ENCODE results near the gene CCDC185.

The CCDC185 gene

DNA sequence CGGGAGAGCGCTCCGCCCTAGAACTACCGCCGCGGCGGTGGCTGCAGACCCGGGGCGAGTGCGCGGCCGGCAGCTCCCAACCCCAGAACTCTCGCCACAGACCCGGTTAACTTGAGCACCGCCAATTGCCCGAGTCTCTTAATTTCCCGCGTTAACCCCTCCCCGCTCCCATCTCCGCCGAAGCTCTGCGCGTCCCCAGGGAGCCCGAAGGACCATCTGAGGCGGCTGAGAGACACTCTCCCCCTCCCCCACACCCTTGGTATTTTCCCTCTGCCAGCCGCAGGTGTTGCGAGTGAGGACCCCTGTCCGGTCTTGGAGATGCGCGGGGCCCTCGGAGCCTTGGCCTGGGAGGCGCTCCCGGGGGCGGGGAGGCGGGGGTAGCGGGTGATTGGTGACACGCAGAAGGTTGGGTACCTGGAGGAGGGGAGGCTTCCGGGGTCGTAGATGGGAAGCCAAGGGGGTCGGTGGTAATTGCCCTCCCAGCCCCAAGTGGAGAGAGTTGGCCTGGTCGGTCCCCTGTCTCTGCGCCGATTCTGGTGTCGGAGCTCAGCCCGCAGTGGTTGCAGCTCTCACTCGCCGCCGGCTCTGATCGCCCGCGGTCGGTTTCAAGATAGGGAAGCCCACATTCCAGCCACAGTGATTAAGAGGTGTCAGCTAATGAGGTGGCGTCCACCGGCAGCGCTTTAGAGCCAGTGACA lies 28.4 kb upstream of the CCDC185 start:
- H3K4me3 ChIP-seq (ENCODE audit: low read depth, low read length): no peak overlapping the region
- DNase-seq (ENCODE audit: low read depth): peak; percentile 12
- TF ChIP-seq, protein P1, sequence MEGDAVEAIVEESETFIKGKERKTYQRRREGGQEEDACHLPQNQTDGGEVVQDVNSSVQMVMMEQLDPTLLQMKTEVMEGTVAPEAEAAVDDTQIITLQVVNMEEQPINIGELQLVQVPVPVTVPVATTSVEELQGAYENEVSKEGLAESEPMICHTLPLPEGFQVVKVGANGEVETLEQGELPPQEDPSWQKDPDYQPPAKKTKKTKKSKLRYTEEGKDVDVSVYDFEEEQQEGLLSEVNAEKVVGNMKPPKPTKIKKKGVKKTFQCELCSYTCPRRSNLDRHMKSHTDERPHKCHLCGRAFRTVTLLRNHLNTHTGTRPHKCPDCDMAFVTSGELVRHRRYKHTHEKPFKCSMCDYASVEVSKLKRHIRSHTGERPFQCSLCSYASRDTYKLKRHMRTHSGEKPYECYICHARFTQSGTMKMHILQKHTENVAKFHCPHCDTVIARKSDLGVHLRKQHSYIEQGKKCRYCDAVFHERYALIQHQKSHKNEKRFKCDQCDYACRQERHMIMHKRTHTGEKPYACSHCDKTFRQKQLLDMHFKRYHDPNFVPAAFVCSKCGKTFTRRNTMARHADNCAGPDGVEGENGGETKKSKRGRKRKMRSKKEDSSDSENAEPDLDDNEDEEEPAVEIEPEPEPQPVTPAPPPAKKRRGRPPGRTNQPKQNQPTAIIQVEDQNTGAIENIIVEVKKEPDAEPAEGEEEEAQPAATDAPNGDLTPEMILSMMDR (IDR thresholded peaks at IDR 0.05; ENCODE audit: low read depth, low read length): no peak
- TF ChIP-seq POLR2A (IDR thresholded peaks at IDR 0.05; ENCODE audit: extremely low read depth, insufficient read length) (no peak), MYC (IDR thresholded peaks at IDR 0.05; ENCODE audit: low read depth, low read length) (no peak)
- TF ChIP-seq, protein P2, sequence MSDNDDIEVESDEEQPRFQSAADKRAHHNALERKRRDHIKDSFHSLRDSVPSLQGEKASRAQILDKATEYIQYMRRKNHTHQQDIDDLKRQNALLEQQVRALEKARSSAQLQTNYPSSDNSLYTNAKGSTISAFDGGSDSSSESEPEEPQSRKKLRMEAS (IDR thresholded peaks at IDR 0.05; ENCODE audit: low read depth, low read length): no peak

DNA sequence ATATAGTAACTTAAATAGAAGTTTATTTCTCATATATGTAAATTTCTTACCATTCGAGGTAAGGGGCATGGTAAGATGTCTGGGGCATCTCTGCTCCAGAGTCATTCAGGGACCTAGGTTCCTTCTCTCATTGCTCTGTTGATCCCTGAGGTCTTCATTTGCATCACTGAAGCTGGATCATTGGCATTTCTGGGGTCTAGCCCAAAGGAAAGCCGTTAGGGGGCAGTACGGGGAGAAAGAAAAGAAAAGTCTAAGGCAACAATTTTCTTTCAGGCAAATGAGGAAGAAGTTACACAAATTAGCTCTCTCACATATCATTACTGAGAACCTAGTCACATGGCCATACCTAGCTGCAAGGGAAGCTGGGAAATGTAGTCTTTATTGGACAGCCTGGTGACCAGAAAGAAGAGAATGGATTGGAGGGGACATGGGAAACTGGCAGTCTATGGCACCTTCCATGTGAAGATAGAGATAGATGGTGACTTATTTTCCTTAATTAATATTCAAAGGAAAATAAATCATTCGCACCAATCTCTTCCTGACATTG lies 19.1 kb upstream of the CCDC185 start:
- TF ChIP-seq, protein P1 (IDR thresholded peaks at IDR 0.05; ENCODE audit: low read depth, low read length): no peak
- TF ChIP-seq, protein P2 (IDR thresholded peaks at IDR 0.05; ENCODE audit: low read depth, low read length): no peak
- TF ChIP-seq POLR2A (IDR thresholded peaks at IDR 0.05; ENCODE audit: extremely low read depth, insufficient read length) (no peak), MYC (IDR thresholded peaks at IDR 0.05; ENCODE audit: low read depth, low read length) (no peak)
- no peak for DNase-seq (ENCODE audit: low read depth)
- H3K4me3 ChIP-seq (ENCODE audit: low read depth, low read length): no peak overlapping the region

DNA sequence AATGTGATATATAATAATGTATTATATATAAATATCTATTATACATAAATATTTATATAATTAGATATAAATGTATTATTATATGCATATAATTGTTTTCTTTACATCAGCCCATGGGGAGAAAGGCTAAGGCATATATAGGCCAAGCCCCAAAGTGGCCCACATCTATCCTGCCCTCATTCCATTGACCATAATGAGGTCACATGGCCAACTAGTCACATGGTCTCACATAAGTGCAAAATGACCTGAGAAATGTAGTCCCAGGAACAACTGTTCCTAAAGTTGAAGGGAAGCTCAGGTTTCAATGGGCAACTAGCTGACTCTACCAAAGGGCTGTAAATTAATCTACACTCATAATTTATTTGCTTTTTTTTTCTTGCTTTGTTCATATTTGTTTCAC lies 14.5 kb upstream of the CCDC185 start:
- no peak overlapping the region for H3K4me3 ChIP-seq (ENCODE audit: low read depth, low read length)
- TF ChIP-seq MYC (IDR thresholded peaks at IDR 0.05; ENCODE audit: low read depth, low read length) (no peak), POLR2A (IDR thresholded peaks at IDR 0.05; ENCODE audit: extremely low read depth, insufficient read length) (no peak)
- TF ChIP-seq, protein P2 (IDR thresholded peaks at IDR 0.05; ENCODE audit: low read depth, low read length): peak; percentile 18; the same call in 1 of the 2 replicates
- TF ChIP-seq, protein P1 (IDR thresholded peaks at IDR 0.05; ENCODE audit: low read depth, low read length): no peak
- no peak for DNase-seq (ENCODE audit: low read depth)

DNA sequence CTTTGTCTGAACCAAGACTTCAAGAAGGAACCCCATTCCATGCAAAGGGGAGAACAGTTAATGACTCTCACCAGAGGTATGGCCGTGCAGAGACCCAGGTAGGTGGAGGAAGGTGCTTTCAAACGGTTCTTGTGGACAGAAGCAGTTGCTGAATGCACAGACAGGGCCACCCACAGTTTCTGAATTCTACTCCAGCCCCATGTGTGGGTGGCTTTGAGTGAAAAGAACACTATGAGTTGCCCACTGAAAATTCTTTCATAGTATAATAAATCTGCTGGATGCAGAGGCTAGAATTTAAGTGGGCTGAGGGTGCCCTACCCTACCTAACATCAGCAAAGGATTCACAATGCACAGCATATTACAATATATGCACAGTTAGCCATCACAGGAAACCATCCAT lies 7.2 kb upstream of the CCDC185 start:
- TF ChIP-seq, protein P1 (IDR thresholded peaks at IDR 0.05; ENCODE audit: low read depth, low read length): no peak
- no peak for DNase-seq (ENCODE audit: low read depth)
- H3K4me3 ChIP-seq (ENCODE audit: low read depth, low read length): no peak overlapping the region

DNA sequence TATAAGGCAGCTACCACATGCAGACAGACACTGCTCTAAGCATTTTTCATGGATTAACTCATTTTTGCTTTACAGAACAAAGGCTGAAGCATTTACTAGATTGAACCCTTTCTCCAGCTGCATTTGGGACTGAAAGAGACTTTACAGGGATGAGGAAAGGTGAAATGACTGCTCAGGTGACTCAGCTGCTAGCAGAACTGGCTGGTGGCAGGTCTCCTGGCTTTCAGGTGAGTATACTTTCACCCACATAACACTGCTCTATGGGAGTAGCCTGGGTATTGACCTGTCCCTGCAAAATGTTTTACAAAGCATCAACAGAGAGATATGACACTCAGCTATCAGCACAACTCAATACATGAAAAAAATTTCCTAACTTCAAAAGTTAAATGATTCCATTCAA lies 2.6 kb upstream of the CCDC185 start:
- no peak overlapping the region for H3K4me3 ChIP-seq (ENCODE audit: low read depth, low read length)
- DNase-seq (ENCODE audit: low read depth): no peak
- TF ChIP-seq POLR2A (IDR thresholded peaks at IDR 0.05; ENCODE audit: extremely low read depth, insufficient read length) (no peak), MYC (IDR thresholded peaks at IDR 0.05; ENCODE audit: low read depth, low read length) (no peak)
- TF ChIP-seq, protein P1 (IDR thresholded peaks at IDR 0.05; ENCODE audit: low read depth, low read length): no peak
- TF ChIP-seq, protein P2 (IDR thresholded peaks at IDR 0.05; ENCODE audit: low read depth, low read length): no peak

All from NB4 (cell line).